ENCODE data around the gene WDFY1. TPM values are rescaled to one million over a fixed set of nuclear protein-coding genes. Genes with fewer than 3 reads are reported as not detected.

WDFY1 gene
- total RNA-seq, 1 donor from 2014 or later = 53.1 TPM

DNA sequence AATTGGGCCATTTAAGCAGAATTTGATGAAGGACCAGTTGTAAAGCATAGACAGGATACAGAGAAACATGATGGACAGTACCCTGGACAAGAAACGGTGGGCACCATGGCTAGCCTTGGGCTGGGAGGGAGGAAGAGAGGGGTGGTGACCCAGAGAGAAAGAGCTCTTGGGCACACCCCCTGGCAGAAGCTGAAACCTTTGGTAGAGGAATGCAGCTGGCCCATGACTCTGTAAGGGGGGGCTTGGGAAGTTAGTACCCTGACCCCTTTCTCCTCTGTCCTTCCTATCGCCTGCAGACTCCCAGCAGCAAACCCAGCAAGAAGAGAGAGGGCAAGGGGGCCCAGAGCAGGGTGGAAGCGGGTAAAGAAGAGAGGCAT is 44.7 kb upstream of the WDFY1 start:
- H3K36me3 Mint-ChIP-seq (ENCODE audit: low read depth, unreplicated experiment) = no peaks in the 10 kb centered on the region
- DNase-seq (ENCODE audit: low spot score) = no peak
- no peaks in the 10 kb centered on the region for H3K27me3 Mint-ChIP-seq (ENCODE audit: unreplicated experiment)
- no peak overlapping the region for H3K27ac Mint-ChIP-seq (ENCODE audit: unreplicated experiment)
- no peaks in the 10 kb centered on the region for H3K9me3 Mint-ChIP-seq (ENCODE audit: unreplicated experiment)
- H3K4me1 Mint-ChIP-seq (ENCODE audit: unreplicated experiment) = peaks cover 2% of the 10 kb centered on the region
- no peak overlapping the region for H3K4me3 Mint-ChIP-seq (ENCODE audit: unreplicated experiment)
- TF ChIP-seq CTCF (IDR thresholded peaks at IDR 0.05; ENCODE audit: unreplicated experiment) = no peak

GRCh38 chr2:223989206-223989855 is 44.2 kb upstream of the WDFY1 start:
- Mint-ChIP-seq H3K27me3 (ENCODE audit: unreplicated experiment) (no peaks in the 10 kb centered on the region), H3K4me3 (ENCODE audit: unreplicated experiment) (no peak overlapping the region), H3K9me3 (ENCODE audit: unreplicated experiment) (no peaks in the 10 kb centered on the region), H3K36me3 (ENCODE audit: low read depth, unreplicated experiment) (no peaks in the 10 kb centered on the region), H3K27ac (ENCODE audit: unreplicated experiment) (no peak overlapping the region), H3K4me1 (ENCODE audit: unreplicated experiment) (peaks cover 7% of the 10 kb centered on the region)
- no peak for TF ChIP-seq CTCF (IDR thresholded peaks at IDR 0.05; ENCODE audit: unreplicated experiment)
- no peak for DNase-seq (ENCODE audit: low spot score)

DNA sequence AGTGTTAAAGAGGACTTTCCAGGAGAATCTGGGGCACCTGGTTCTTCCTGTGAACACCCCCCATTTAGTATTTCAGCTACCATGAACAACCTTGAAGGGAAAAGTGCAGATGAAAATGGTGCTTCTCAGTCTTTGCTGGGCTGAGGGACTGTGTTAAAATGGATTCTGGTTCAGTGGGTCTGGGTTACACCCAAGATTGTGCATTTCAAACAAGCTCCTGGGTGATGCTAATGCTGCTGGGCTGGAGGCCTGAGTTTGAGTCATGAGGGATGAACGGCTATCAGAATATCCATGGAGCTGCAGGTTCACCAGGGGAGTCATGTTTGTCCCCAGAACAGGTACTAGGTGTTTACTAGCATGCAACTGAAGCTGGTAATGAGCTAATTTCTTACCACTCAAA is 36.1 kb upstream of the WDFY1 start:
- no peak for TF ChIP-seq CTCF (IDR thresholded peaks at IDR 0.05; ENCODE audit: unreplicated experiment)
- H3K9me3 Mint-ChIP-seq (ENCODE audit: unreplicated experiment) = no peaks in the 10 kb centered on the region
- no peaks in the 10 kb centered on the region for H3K27me3 Mint-ChIP-seq (ENCODE audit: unreplicated experiment)
- no peak overlapping the region for H3K4me3 Mint-ChIP-seq (ENCODE audit: unreplicated experiment)
- no peak overlapping the region for H3K27ac Mint-ChIP-seq (ENCODE audit: unreplicated experiment)
- no peak for DNase-seq (ENCODE audit: low spot score)
- no peaks in the 10 kb centered on the region for H3K36me3 Mint-ChIP-seq (ENCODE audit: low read depth, unreplicated experiment)
- H3K4me1 Mint-ChIP-seq (ENCODE audit: unreplicated experiment) = peaks cover 8% of the 10 kb centered on the region

DNA sequence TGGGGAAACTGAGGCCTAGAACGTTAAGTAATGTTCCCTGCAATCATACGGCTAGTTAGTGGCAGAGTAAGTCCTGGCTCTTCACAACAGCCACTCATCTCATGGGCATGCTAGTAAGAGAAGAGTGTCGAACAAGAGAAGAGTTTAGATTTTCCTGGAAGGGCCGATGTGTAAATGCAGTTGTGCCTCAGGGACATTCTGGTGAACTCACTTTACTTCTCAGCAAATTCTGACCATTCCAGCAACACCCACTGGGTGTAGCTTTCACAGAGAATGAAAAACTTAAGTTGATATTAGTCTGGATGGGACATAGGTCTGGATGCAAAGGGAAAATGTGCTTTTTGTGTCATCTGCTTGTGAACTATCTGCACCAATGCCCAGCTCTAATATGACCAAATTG is 35.7 kb upstream of the WDFY1 start:
- Mint-ChIP-seq H3K36me3 (ENCODE audit: low read depth, unreplicated experiment) (no peaks in the 10 kb centered on the region), H3K9me3 (ENCODE audit: unreplicated experiment) (no peaks in the 10 kb centered on the region), H3K27ac (ENCODE audit: unreplicated experiment) (no peak overlapping the region), H3K27me3 (ENCODE audit: unreplicated experiment) (no peaks in the 10 kb centered on the region), H3K4me3 (ENCODE audit: unreplicated experiment) (no peak overlapping the region), H3K4me1 (ENCODE audit: unreplicated experiment) (peaks cover 8% of the 10 kb centered on the region)
- no peak for DNase-seq (ENCODE audit: low spot score)
- TF ChIP-seq CTCF (IDR thresholded peaks at IDR 0.05; ENCODE audit: unreplicated experiment) = no peak

DNA sequence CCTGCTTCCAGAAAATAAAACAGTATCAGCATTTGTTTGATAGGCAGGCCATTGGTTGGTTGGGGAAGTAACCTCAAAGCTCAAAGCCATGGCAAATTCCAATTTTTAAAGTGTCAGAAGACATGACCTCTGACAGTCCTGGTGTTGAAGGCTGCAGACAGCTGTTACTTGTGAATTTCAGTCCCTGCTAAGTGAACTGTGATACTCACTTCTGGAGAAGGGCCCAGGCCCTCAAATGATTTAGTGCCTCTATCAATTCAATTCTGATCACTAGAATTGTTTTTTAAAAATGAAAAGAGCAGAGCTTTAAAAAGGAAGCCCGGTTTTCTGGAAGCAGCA is 35.2 kb upstream of the WDFY1 start:
- no peaks in the 10 kb centered on the region for H3K27me3 Mint-ChIP-seq (ENCODE audit: unreplicated experiment)
- no peak for TF ChIP-seq CTCF (IDR thresholded peaks at IDR 0.05; ENCODE audit: unreplicated experiment)
- DNase-seq (ENCODE audit: low spot score) = no peak
- peaks cover 8% of the 10 kb centered on the region for H3K4me1 Mint-ChIP-seq (ENCODE audit: unreplicated experiment)
- H3K27ac Mint-ChIP-seq (ENCODE audit: unreplicated experiment) = no peak overlapping the region
- no peak overlapping the region for H3K4me3 Mint-ChIP-seq (ENCODE audit: unreplicated experiment)
- no peaks in the 10 kb centered on the region for H3K9me3 Mint-ChIP-seq (ENCODE audit: unreplicated experiment)
- no peaks in the 10 kb centered on the region for H3K36me3 Mint-ChIP-seq (ENCODE audit: low read depth, unreplicated experiment)
